Spleen (tissue), 11 donors: Measurements from ENCODE around the gene ARID5A. TPM values are rescaled to one million over a fixed set of nuclear protein-coding genes. Genes with fewer than 3 reads are reported as not detected.

ENCODE experiments used
- DNase-seq: peaks from one replicate; pipeline ENCODE4 v3.0.0-alpha.2; 2020
- H3K27ac ChIP-seq, 8 donors: fragments of 200-600 bp; sonication (generic) in 7 of 8; 1 replicate in 4 of 8; 2 replicates in 4 of 8; pipeline versions ENCODE4 v1.5.0 to v1.8.0; 2016 to 2021; ENCODE audit warnings: inconsistent platforms in 4 of 8, mild to moderate bottlenecking in 4 of 8, moderate library complexity in 1 of 8
- H3K27me3 ChIP-seq, 7 donors: fragments of 200-600 bp; sonication (generic) in 6 of 7; replicated peaks in 1 of 7; 1 replicate in 4 of 7; 2 replicates in 3 of 7; pipeline versions ENCODE4 v1.5.0 to v1.8.0; 2016 to 2021; ENCODE audit warnings: inconsistent platforms in 3 of 7, mild to moderate bottlenecking in 1 of 7
- H3K36me3 ChIP-seq, 6 donors: fragments of 200-600 bp; sonication (generic) in 5 of 6; 1 replicate in 4 of 6; 2 replicates in 2 of 6; pipeline versions ENCODE4 v1.5.0 to v1.8.0; 2016 to 2021; ENCODE audit warnings: inconsistent platforms in 2 of 6
- H3K4me1 ChIP-seq, 6 donors: fragments of 200-600 bp; sonication (generic) in 5 of 6; 1 replicate in 3 of 6; 2 replicates in 3 of 6; pipeline versions ENCODE4 v1.5.0 to v1.8.0; 2016 to 2021; ENCODE audit warnings: inconsistent platforms in 3 of 6
- H3K4me3 ChIP-seq, 8 donors: fragments of 200-600 bp; sonication (generic) in 7 of 8; 1 replicate in 4 of 8; 2 replicates in 4 of 8; pipeline versions ENCODE4 v1.5.0 to v1.8.0; 2016 to 2021; ENCODE audit warnings: inconsistent platforms in 4 of 8, mild to moderate bottlenecking in 4 of 8, moderate library complexity in 2 of 8
- H3K9me3 ChIP-seq, 8 donors: fragments of 200-600 bp; sonication (generic) in 7 of 8; 1 replicate in 4 of 8; 2 replicates in 4 of 8; pipeline versions ENCODE4 v1.5.0 to v1.8.0; 2016 to 2021; ENCODE audit warnings: inconsistent platforms in 4 of 8
- POLR2A ChIP-seq, 3 donors: fragments of 450-650 bp; IDR thresholded peaks; one replicate each; pipeline ENCODE4 v1.5.1; 2017; ENCODE audit warnings: antibody characterized with exemption in 3 of 3, mild to moderate bottlenecking in 1 of 3
- POLR2AphosphoS5 ChIP-seq, 3 donors: sonication (generic); formaldehyde crosslinking; IDR thresholded peaks; one replicate each; pipeline ENCODE4 v1.5.1; 2017; ENCODE audit warnings: antibody characterized with exemption in 3 of 3
- WGBS, 5 donors: extraction: QIAGEN DNeasy Blood & Tissue Kit in 3 of 5; methylation state at CpG; one replicate each; pipeline versions ENCODE4 v1.1.5 to v1.1.7; 2013 to 2018; 5-methylcytosine and 5-hydroxymethylcytosine counted together
- intact Hi-C: fragments of 100-400 bp; cut with DNase I; formaldehyde crosslinking; loops from one replicate; pipeline ENCODE4 v1.15.0; 2023; ENCODE audit warnings: low total_unique reads
- polyA plus RNA-seq, 3 donors: library from polyadenylated mRNA; stranded (reverse); fragments of 200-250 nt; gene quantifications; one replicate each; pipeline ENCODE4 v1.2.1, GENCODE V29; 2013
- total RNA-seq, 7 donors: library from RNA; depleted of rRNA in 3 of 7; stranded (reverse); fragments of >200 nt in 3 of 7; fragmentation: NEBNext Ultra II Directional in 4 of 7; extraction: Animal tissue kit (Norgen Biotek cat#: 25700) in 4 of 7; gene quantifications; one replicate each; pipeline versions ENCODE4 v1.1.0 to v1.2.1, GENCODE V29; 2016 to 2021
- TF ChIP-seq, protein P1 (sequence below), 11 experiments: fragments of 200-600 bp in 7 of 11; fragments of 450-650 bp in 4 of 11; sonication (generic) in 4 of 11; IDR thresholded peaks in 8 of 11; conservative IDR thresholded peaks in 3 of 11; 1 replicate in 7 of 11; 2 replicates in 4 of 11; pipeline versions ENCODE4 v1.4.0 to v1.8.0; 2016 to 2021; ENCODE audit warnings: antibody characterized with exemption in 11 of 11, inconsistent platforms in 4 of 11, mild to moderate bottlenecking in 1 of 11
- donor health status: healthy with polysubstance abuse.
- donor health status: DM: no; HTN: no; CAD: no; lungs with moderate emphysema.
- donor health status: DM: no; HTN: no; CAD: no.
- donor health status: Bipolar disorder and iron deficiency.
- donor health status: healthy.
- donor health status: DM: no; HTN: no; CAD: no.
- donor health status: DM: yes; HTN: yes; CAD: no.

The ARID5A gene
- total and polyA plus RNA-seq, 10 donors: 30.8 to 121 (median 48.9) TPM

DNA sequence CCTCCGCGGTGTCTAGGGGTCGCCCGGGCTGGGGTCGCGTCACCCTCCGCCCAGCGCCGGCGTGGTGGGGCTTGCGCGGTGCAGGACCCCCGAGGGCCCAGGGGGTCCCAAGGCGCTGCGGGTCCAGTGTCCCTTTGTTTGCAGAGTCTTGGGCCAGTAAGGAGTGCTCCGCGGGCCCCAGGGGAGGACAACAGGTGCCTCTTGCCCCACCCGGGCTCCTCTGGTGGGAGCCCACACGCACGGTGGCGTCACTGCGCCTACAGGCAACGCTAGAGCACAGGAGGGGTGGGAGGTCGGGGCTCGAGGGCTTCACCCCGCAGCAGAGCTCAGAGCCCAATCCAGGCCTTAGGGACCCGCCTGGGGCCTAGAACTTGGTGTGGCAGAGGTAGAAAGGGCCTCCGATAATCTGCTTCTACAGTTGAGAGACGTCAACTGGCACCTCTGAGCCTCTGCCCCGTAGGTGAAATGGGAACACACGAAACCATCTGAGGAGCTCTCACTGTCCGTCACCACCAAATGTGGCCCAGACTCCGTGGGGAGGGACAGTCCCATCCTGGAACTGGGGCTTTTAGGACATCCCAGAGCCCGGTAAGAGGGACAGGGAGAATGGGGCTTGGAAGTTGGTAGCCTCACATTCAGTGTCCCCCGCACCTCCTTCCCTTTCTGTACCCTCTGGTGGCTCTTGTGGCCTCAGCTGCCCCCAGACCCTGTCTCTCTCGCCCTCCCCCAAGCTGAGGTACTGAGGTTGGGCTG lies 1.4 kb downstream of the ARID5A start:
- Histone ChIP-seq H3K4me1 (peaks cover 23 to 93% (median 65%) of the 10 kb centered on the region in 6 donors), H3K9me3 (no peaks in the 10 kb centered on the region), H3K4me3 (peak overlapping the region; percentile 79 to 95 (median 86)), H3K36me3 (peaks cover 0 to 31% (median 3%) of the 10 kb centered on the region in 6 donors), H3K27ac (peak overlapping the region; percentile 95 to 100 (median 99)), H3K27me3 (no peaks in the 10 kb centered on the region)
- DNase-seq: peak; percentile 92
- WGBS, 5 donors: 6 to 20% (median 10%) methylated on average over 12 to 36 of the region's 36 CpGs
- no peak for TF ChIP-seq POLR2AphosphoS5 (IDR thresholded peaks at IDR 0.05)
- TF ChIP-seq, protein P1, sequence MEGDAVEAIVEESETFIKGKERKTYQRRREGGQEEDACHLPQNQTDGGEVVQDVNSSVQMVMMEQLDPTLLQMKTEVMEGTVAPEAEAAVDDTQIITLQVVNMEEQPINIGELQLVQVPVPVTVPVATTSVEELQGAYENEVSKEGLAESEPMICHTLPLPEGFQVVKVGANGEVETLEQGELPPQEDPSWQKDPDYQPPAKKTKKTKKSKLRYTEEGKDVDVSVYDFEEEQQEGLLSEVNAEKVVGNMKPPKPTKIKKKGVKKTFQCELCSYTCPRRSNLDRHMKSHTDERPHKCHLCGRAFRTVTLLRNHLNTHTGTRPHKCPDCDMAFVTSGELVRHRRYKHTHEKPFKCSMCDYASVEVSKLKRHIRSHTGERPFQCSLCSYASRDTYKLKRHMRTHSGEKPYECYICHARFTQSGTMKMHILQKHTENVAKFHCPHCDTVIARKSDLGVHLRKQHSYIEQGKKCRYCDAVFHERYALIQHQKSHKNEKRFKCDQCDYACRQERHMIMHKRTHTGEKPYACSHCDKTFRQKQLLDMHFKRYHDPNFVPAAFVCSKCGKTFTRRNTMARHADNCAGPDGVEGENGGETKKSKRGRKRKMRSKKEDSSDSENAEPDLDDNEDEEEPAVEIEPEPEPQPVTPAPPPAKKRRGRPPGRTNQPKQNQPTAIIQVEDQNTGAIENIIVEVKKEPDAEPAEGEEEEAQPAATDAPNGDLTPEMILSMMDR (IDR thresholded peaks at IDR 0.05 in 8 of 11, conservative IDR thresholded peaks at IDR 0.05 in 3 of 11): no peak
- TF ChIP-seq POLR2A (IDR thresholded peaks at IDR 0.05): no peak
- intact Hi-C loops: no loop called here

DNA sequence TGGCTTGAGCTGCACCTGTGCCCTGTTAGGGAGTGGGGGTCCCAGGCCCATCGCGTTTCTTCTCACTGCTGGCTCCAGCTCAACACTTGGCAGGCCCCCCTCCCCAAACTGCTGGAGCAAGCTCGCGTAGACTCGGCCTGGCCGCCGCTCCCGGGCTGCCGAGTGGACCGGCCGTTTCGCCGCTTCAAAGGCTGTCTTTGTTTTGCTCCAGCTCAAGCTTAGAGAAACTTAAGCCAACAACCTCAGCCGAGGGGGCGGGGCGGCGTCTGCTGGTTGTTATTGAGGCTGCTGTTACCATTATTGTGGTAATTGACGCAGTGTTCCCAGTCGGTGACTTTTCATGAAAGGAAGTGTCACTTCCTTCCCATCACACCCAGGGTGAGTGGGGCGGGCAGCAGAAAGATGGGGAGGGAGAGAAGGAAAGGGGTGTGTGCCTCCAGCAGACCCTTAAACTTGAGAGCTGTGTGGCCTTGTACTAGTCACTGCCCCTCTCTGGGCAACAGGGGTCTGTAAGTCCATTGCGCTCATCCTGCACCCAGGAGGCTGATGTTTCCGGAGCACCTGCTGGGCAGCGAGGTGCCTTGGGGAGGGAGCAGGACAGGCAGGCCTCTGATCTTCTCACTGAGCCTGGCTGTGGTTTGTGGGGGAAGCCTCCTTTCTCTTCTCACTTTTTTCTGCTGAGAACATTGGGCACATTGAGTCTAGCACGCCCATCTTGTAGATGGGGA lies 2.1 kb downstream of the ARID5A start:
- peak; percentile 36 to 77 (median 76) for TF ChIP-seq POLR2A (IDR thresholded peaks at IDR 0.05)
- TF ChIP-seq, protein P1 (IDR thresholded peaks at IDR 0.05 in 8 of 11, conservative IDR thresholded peaks at IDR 0.05 in 3 of 11): no peak
- TF ChIP-seq POLR2AphosphoS5 (IDR thresholded peaks at IDR 0.05): peak; percentile 82 to 98 (median 89)
- H3K4me1 ChIP-seq: peaks cover 21 to 93% (median 58%) of the 10 kb centered on the region in 6 donors
- WGBS, 5 donors: 10 to 21% (median 20%) methylated on average over 19 to 24 of the region's 24 CpGs
- H3K4me3 ChIP-seq: peak overlapping the region; percentile 79 to 95 (median 86)
- H3K9me3 ChIP-seq: no peaks in the 10 kb centered on the region
- DNase-seq: peak; percentile 97
- peak overlapping the region; percentile 95 to 100 (median 99) for H3K27ac ChIP-seq
- H3K27me3 ChIP-seq: no peaks in the 10 kb centered on the region
- intact Hi-C loops: no loop called here
- peaks cover 0 to 38% (median 3%) of the 10 kb centered on the region in 6 donors for H3K36me3 ChIP-seq

DNA sequence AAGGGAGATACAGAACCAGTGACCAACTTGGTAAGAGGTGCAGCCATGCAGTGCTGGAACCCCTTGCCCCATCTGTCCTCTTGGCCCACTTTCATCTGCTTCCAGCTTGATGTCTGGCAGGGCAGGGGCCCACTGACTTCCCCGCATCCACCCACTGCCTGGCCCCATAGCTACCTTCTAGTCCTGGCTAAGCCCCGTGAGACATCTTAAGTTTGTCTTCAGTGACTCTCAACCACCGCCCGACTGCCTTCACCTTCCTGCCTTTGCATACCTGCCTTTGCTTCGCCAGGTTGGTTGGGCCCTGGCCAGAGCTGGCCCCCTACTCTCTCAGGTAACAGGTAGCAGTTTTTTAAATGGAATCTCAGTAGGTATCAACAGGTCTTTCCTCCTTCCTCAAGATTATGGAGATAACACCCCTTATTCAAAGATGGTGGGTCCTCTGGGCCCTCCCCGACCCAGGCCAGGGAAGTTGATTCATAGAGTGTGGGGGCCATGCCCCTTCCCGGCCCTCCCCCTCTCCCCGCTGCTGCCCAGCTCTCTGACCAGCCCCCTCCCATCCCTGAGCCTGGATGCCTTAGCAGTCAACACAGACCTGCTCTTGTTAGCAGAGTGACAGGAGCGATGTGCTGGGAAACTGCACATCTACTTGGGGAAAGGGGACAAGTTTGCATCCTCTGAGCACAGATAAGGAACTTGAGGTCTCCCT lies 2.8 kb downstream of the ARID5A start:
- intact Hi-C loops: no loop called here
- WGBS, 5 donors: 58 to 84% (median 75%) methylated on average over 9 of the region's 9 CpGs
- Histone ChIP-seq H3K4me1 (peaks cover 21 to 93% (median 54%) of the 10 kb centered on the region in 6 donors), H3K36me3 (peaks cover 0 to 45% (median 3%) of the 10 kb centered on the region in 6 donors), H3K9me3 (no peaks in the 10 kb centered on the region), H3K4me3 (peak overlapping the region in 7 of 8 donors; percentile 79 to 95 (median 87)), H3K27me3 (no peaks in the 10 kb centered on the region), H3K27ac (peak overlapping the region; percentile 95 to 100 (median 99))
- TF ChIP-seq POLR2A (IDR thresholded peaks at IDR 0.05) (no peak), POLR2AphosphoS5 (IDR thresholded peaks at IDR 0.05) (no peak)
- TF ChIP-seq, protein P1 (IDR thresholded peaks at IDR 0.05 in 8 of 11, conservative IDR thresholded peaks at IDR 0.05 in 3 of 11): no peak
- peak; percentile 81 for DNase-seq
